HG03039 (cell line): ENCODE data around the gene TENT5A.
"Not testable (repeated sequence)": the region's sequence is repeated elsewhere in the genome, so short reads cannot be mapped to it uniquely, and the experiment has no call there.

Experiments used
- ATAC-seq: cut with Tn5 transposase; IDR thresholded peaks from one replicate; pipeline ENCODE4 v1.9.1; 2021; ENCODE audit warnings: mild to moderate bottlenecking, moderate library complexity; ENCODE audit not compliant: unreplicated experiment

The TENT5A gene

DNA sequence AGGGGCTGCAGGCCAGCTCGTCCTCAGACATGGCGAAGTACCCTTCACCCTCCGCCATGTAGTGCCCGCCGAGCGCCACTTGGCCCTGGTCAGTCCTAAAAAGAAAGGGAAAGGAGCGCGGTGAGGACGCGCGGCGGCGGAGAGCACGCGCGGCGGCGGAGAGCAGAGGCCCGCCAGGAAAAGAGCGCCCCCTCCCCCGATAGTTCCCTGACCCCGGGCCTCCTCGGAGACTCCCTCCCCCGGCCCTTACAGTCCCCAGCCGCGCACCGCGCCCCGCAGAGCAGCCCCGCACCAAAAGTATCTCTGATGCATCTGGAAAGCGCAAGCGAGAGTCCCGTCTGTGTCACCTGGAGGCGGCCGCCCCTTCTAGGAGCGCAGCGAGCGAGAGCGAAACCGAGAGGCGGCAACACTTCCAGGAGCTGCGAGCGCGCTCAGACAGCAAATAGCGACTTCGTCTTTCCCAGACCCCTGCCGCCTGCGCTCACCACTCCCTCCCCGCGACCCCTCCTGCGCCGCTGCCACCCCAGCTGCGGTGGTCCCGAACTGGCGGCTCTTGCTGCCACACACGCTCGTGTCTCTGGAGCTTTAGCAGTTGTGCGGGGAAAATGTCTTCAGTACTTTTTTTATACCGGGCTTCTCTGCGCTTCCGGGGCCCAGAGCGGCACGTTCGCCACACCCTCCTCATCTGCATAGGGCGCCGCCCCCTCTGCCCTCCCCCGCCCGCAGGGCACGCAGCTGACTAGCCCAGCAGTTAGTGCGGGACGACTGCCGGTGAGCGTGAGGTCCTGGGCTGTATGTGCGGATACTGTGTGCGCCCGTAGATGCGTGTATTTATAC is at the start of gene TENT5A:
TENT5A (minus strand) TSS at position 598 of the 837 bp plus-strand sequence; CDS start at position 58, 540 bp downstream.
- peak; percentile 76 for ATAC-seq

- ATAC-seq: no peak
Measured at GRCh38 chr6:81801489-81801888, 49.0 kb upstream of the TENT5A start.

DNA sequence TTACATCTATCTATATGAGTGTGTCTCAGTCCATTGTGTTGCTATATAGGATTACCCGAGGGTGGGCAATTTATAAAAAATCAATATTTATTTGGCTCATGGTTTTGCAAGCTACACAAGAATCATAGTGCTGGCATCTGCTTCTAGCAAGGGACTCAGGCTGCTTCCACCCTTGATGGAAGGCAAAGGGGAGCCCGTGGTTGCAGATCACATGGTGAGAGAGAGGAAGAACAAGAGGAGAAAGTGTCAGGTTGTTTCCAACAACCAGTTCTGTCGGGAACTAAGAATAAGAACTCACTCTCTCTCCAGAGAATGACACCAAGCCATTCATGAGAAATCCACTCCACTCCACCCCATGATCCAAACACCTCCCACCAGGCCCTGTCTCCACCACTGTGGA is 48.2 kb upstream of the TENT5A start:
- no peak for ATAC-seq

GRCh38 chr6:81799323-81799722 is 46.8 kb upstream of the TENT5A start:
- no peak for ATAC-seq

GRCh38 chr6:81797591-81797990 is 45.1 kb upstream of the TENT5A start:
- ATAC-seq: no peak

DNA sequence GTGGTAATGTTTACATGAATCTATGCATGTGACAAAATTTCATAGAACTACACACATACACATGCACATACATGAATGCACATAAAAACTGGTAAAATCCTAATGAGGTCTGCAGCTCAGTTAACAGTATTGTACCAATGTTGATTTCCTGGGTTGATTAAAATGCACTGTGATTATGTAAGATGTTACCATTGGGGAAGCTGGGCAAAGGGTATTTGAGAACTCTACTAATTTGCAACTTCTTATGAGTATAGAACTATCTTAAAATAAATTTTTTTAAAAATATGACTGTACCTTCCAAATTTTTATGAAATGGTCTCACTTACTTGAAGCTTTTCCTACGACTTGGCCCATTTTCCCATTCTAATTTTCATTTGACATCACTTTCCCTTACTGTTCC is 43.4 kb upstream of the TENT5A start:
- ATAC-seq: no peak

GRCh38 chr6:81793821-81794475 is 41.5 kb upstream of the TENT5A start:
- no peak for ATAC-seq

DNA sequence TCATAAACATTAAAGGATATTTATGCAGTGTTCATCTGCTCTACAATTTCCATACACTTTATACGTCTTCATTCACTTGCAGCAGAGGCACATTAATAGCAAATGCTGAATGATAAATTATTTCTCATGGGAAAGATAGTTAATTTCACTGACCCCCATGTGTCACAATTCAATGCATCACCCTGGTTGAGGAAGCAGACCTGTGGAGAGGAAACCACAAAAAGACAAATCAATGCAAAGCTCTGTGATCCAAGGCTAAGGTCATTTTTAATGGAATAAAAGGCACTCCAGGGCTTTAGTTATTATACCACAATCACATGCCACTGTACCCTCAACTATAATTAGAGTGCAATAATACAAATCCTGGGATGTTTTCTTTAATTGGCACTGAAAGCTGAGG is 40.3 kb upstream of the TENT5A start:
- ATAC-seq: no peak

DNA sequence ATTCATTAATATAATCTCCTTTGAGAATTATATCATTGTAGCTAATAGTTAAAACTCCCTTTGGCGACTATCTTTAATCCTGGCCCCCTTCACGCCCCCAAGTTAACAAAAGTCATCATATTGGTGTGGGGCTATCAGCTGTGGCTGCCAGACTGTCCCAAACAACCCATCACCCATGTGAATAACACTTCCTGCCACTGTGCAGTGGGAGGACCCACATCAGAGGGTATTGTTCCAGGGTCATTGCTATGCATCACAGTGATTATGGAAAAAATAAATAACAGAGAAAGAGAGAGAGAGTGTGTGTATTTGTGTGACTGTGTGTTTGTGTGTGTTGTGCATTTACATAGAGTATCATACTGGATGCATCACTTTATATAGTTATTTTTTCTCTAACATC is 39.3 kb upstream of the TENT5A start:
- ATAC-seq: no peak

GRCh38 chr6:81790034-81790433 is 37.6 kb upstream of the TENT5A start:
- no peak for ATAC-seq

- no peak for ATAC-seq
Measured at GRCh38 chr6:81789291-81789690, 36.8 kb upstream of the TENT5A start.

GRCh38 chr6:81788748-81789147 is 36.3 kb upstream of the TENT5A start:
- ATAC-seq: no peak

DNA sequence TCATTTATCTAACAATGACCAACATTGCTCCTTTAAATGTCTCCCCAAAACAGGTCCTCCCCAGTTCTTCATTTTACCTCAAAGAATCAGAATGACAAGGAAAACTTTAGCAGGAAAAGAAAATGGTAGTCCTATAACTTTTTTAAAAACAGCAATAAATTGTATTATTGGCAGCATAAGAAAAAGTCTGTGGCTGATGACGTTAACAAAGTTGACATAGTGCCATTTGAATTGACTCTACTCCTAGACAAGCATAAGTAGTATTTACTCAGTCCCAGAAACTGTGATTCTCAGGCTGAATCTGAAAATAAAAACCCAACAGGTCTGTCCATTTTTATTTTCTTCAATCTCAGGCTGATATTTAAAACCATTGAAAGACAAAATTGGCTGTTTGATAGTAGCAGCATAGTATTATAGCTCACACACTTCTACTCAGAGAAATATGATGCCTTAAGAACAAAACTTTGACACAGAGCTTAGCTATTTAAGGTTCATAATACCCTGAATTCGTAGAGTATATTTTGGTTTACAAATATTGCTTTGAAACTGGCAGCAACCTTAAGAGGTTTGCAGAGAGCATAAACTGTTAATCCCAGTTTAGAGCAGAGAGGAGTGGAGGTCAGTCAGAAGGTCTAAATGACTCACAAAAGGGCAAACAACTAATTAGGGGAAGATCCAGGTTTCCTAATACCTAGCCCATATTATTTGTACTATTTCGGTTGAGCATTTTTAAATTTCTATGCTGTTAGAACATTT is 35.0 kb upstream of the TENT5A start:
- no peak for ATAC-seq

- ATAC-seq: no peak
Measured at GRCh38 chr6:81786150-81786549, 33.7 kb upstream of the TENT5A start.

- ATAC-seq: no peak
Measured at GRCh38 chr6:81785377-81785776, 32.9 kb upstream of the TENT5A start.

GRCh38 chr6:81783893-81784292 is 31.4 kb upstream of the TENT5A start:
- no peak for ATAC-seq

DNA sequence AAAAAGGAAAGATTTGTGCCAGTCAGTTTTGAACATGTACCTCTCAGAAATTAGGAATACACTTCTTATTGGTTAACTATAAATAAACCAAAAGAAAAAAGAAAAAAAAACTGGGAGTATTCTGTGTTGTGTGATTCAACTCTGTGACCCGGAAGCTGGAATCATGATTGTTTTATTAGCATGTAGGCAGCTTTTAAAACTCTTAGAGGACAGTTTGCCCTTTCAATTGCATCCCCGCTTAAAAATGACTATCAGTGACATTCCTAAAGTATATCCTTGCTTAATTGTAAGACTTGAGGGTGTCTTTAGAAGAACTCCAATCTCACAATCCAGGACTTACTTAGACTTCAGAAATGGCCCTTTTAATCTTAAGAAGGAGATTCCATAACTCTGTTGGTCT is 29.1 kb upstream of the TENT5A start:
- no peak for ATAC-seq

- no peak for ATAC-seq
Measured at GRCh38 chr6:81777586-81778268, 25.2 kb upstream of the TENT5A start.

GRCh38 chr6:81776219-81776618 is 23.7 kb upstream of the TENT5A start:
- ATAC-seq: not testable (repeated sequence)

- ATAC-seq: no peak
Measured at GRCh38 chr6:81774542-81774941, 22.1 kb upstream of the TENT5A start.

DNA sequence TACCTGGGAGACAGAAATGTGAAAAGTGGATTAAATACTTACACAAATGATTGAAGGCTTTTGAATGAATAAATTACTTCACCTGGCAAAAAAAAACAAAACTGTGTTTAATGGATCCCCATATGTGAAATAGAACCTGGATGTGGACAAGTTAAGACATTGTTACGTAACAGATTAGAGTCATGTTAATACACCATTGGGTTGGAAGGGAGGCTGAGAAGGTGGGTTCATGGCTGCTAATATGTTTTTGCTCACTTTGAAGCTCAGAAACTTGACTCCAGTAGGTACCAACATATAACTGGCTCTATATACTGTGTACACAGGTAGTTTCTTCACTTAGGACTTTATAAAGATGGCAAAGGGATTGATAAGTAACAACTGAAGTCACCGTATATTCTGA is 21.4 kb upstream of the TENT5A start:
- ATAC-seq: no peak
